OCI-LY1 (cell line): ENCODE results near the gene UBC.
"Not testable (repeated sequence)": the region's sequence is repeated elsewhere in the genome, so short reads cannot be mapped to it uniquely, and the experiment has no call there.

Source experiments
- H2AFZ ChIP-seq: fragments of 200-600 bp; sonication (generic), shearing (Covaris generic); 2 replicates; pipeline ENCODE4 v1.6.0; 2014; ENCODE audit warnings: antibody characterized with exemption, mild to moderate bottlenecking, low read length
- H3F3A ChIP-seq: fragments of 200-600 bp; sonication (generic), shearing (Covaris generic); 2 replicates; pipeline ENCODE4 v1.6.0; 2014; ENCODE audit warnings: mild to moderate bottlenecking, antibody characterized with exemption, low read length, moderate library complexity; ENCODE audit not compliant: insufficient read depth
- H3K27ac ChIP-seq: fragments of 200-600 bp; sonication (generic); 2 replicates; pipeline ENCODE4 v1.5.1; 2014; ENCODE audit warnings: low read length, mixed run types, mild to moderate bottlenecking, low read depth; ENCODE audit not compliant: poor library complexity, severe bottlenecking
- H3K27me3 ChIP-seq: fragments of 200-600 bp; sonication (generic); 2 replicates; pipeline ENCODE4 v1.6.0; 2014; ENCODE audit warnings: antibody characterized with exemption, mild to moderate bottlenecking, low read length, moderate library complexity; ENCODE audit not compliant: insufficient read depth
- H3K36me3 ChIP-seq: fragments of 200-600 bp; sonication (generic); 2 replicates; pipeline ENCODE4 v1.6.1; 2014; ENCODE audit warnings: mild to moderate bottlenecking, antibody characterized with exemption, low read length, moderate library complexity, mixed read lengths; ENCODE audit not compliant: insufficient read depth
- H3K4me1 ChIP-seq: fragments of 200-600 bp; sonication (generic); 2 replicates; pipeline ENCODE4 v1.5.1; 2014; ENCODE audit warnings: mild to moderate bottlenecking, low read length, moderate library complexity; ENCODE audit not compliant: insufficient read depth, severe bottlenecking
- H3K4me2 ChIP-seq: fragments of 200-600 bp; sonication (generic), shearing (Covaris generic); 2 replicates; pipeline ENCODE4 v1.6.1; 2014; ENCODE audit warnings: low read length
- H3K4me3 ChIP-seq: fragments of 200-600 bp; sonication (generic); 2 replicates; pipeline ENCODE4 v1.5.1; 2014; ENCODE audit warnings: low read length, low read depth, mild to moderate bottlenecking, mixed read lengths; ENCODE audit not compliant: poor library complexity, severe bottlenecking
- H3K79me2 ChIP-seq: fragments of 200-600 bp; shearing (Covaris generic); 2 replicates; pipeline ENCODE4 v1.6.1; 2016; ENCODE audit warnings: mixed run types, low read length, mixed read lengths; ENCODE audit not compliant: insufficient read depth
- H3K9ac ChIP-seq: fragments of 200-600 bp; sonication (generic), shearing (Covaris generic); 2 replicates; pipeline ENCODE4 v1.6.1; 2014; ENCODE audit warnings: mild to moderate bottlenecking, low read length, mixed read lengths
- H3K9me2 ChIP-seq: fragments of 200-600 bp; sonication (generic), shearing (Covaris generic); 2 replicates; pipeline ENCODE4 v1.6.1; 2014; ENCODE audit warnings: low read depth, mild to moderate bottlenecking, low read length, mixed read lengths
- H3K9me3 ChIP-seq: fragments of 200-600 bp; shearing (Covaris generic); 2 replicates; pipeline ENCODE4 v1.6.1; 2014; ENCODE audit warnings: low read length, mixed read lengths
- H4K20me1 ChIP-seq: fragments of 200-600 bp; sonication (generic), shearing (Covaris generic); 2 replicates; pipeline ENCODE4 v1.6.0; 2016; ENCODE audit warnings: mild to moderate bottlenecking, low read length; ENCODE audit not compliant: insufficient read depth
- CTCF ChIP-seq: fragments of 200-600 bp; sonication (generic), shearing (Covaris generic); IDR thresholded peaks from 2 replicates; pipeline ENCODE4 v1.5.1; 2017; ENCODE audit warnings: mild to moderate bottlenecking, antibody characterized with exemption, low read length, moderate library complexity, mixed read lengths
- EZH2 ChIP-seq: fragments of 200-600 bp; sonication (generic), shearing (Covaris generic); IDR thresholded peaks from 2 replicates; pipeline ENCODE4 v1.8.0; 2017; ENCODE audit warnings: borderline replicate concordance, mixed run types, mild to moderate bottlenecking, antibody characterized with exemption, low read length, moderate library complexity, mixed read lengths

Gene UBC

GRCh38 chr12:124884587-124885438 lies 29.6 kb downstream of the UBC start:
- H3K27me3 ChIP-seq: peaks cover 5% of the 10 kb centered on the region; the same call in 1 of the 2 replicates
- H3K36me3 ChIP-seq: no peaks in the 10 kb centered on the region; the same call in 1 of the 2 replicates
- TF ChIP-seq CTCF (no peak), EZH2 (no peak)
- H3K4me3 ChIP-seq: peak overlapping the region; percentile 14
- H3K4me1 ChIP-seq: peaks cover 22% of the 10 kb centered on the region
- H3K4me2 ChIP-seq: peak overlapping the region; percentile 59
- H4K20me1 ChIP-seq: no peaks in the 10 kb centered on the region
- H3F3A ChIP-seq: no peaks in the 10 kb centered on the region
- H3K9ac ChIP-seq: no peak overlapping the region; the same call in 1 of the 2 replicates
- H3K79me2 ChIP-seq: no peaks in the 10 kb centered on the region
- H3K9me2 ChIP-seq: no peaks in the 10 kb centered on the region
- no peaks in the 10 kb centered on the region for H3K9me3 ChIP-seq
- H3K27ac ChIP-seq: peak overlapping the region; percentile 63
- no peak overlapping the region for H2AFZ ChIP-seq

- H3K4me3 ChIP-seq: no peak overlapping the region
Observed at GRCh38 chr12:124883263-124884130, 31.0 kb downstream of the UBC start.

GRCh38 chr12:124881123-124881522 lies 33.3 kb downstream of the UBC start:
- H3K9me3 ChIP-seq: no peaks in the 10 kb centered on the region
- H3K4me1 ChIP-seq: peaks cover 22% of the 10 kb centered on the region
- TF ChIP-seq EZH2: no peak
- TF ChIP-seq CTCF: no peak
- peaks cover 8% of the 10 kb centered on the region for H3K27me3 ChIP-seq
- H3K36me3 ChIP-seq: no peaks in the 10 kb centered on the region
- no peak overlapping the region for H3K4me2 ChIP-seq
- H3K4me3 ChIP-seq: no peak overlapping the region
- no peaks in the 10 kb centered on the region for H3K9me2 ChIP-seq
- no peaks in the 10 kb centered on the region for H3K79me2 ChIP-seq
- no peak overlapping the region for H3K27ac ChIP-seq
- H2AFZ ChIP-seq: no peak overlapping the region
- no peak overlapping the region for H3K9ac ChIP-seq
- no peaks in the 10 kb centered on the region for H4K20me1 ChIP-seq
- H3F3A ChIP-seq: no peaks in the 10 kb centered on the region

More at GRCh38 chr12:124883263-124884130, 31.0 kb downstream of the UBC start:
- Histone ChIP-seq H3F3A (no peaks in the 10 kb centered on the region), H3K9me3 (no peaks in the 10 kb centered on the region), H3K27me3 (peaks cover 5% of the 10 kb centered on the region; the same call in 1 of the 2 replicates), H4K20me1 (no peaks in the 10 kb centered on the region), H3K9ac (no peak overlapping the region), H3K36me3 (no peaks in the 10 kb centered on the region), H3K4me2 (no peak overlapping the region), H3K79me2 (no peaks in the 10 kb centered on the region), H3K27ac (no peak overlapping the region), H3K9me2 (no peaks in the 10 kb centered on the region), H3K4me1 (peaks cover 22% of the 10 kb centered on the region), H2AFZ (no peak overlapping the region)
- TF ChIP-seq CTCF (no peak), EZH2 (no peak)

- H3K9me2 ChIP-seq, H3K9ac ChIP-seq, H3K79me2 ChIP-seq, H4K20me1 ChIP-seq, H3K9me3 ChIP-seq, H3K4me3 ChIP-seq, H3K4me2 ChIP-seq, H3F3A ChIP-seq, H3K36me3 ChIP-seq, H3K27me3 ChIP-seq, H3K27ac ChIP-seq, H2AFZ ChIP-seq: not testable (repeated sequence)
- H3K4me1 ChIP-seq: peaks cover 18% of the 10 kb centered on the region
Observed at GRCh38 chr12:124880335-124880734, 34.1 kb downstream of the UBC start.
